ENCODE measurements around the gene ONECUT2. TPM values are rescaled to one million over a fixed set of nuclear protein-coding genes. Genes with fewer than 3 reads are reported as not detected.

Gene ONECUT2
- total RNA-seq, 6 donors from 2014 or later: 0.06 to 0.24 (median 0.10) TPM; not detected in 3

DNA sequence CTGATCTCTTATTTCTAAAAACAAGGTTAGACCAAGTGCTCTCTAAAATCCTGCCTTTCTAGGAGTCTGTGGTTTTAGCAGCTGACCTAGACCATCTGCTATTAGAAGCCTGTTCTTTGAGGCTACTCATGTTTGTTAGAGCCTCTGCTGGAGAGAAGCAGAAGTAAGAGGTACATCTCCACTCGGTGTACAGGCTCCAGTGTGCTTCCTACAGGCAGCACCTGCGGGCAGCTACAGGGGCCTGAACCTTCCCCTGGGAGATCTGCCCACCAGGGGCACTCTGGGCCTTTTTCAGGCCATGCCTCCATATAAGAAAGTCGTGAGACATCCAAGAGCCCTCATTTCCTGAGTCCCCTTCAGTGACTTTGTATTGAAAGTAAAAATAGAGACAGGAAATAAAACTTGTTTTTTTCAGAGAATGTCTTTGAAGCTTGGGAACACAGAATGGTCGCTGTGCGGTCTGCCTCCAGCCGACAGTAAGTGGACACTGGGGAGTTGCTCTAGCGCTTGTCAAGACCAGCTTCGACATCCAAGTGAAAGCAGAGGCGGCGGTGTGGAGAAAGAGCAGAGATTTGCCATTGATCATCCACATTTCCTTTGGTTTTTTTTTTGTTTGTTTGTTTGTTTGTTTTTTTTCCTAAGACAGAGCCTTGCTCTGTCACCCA is 31.7 kb downstream of the ONECUT2 start:
- TF ChIP-seq, protein P1, sequence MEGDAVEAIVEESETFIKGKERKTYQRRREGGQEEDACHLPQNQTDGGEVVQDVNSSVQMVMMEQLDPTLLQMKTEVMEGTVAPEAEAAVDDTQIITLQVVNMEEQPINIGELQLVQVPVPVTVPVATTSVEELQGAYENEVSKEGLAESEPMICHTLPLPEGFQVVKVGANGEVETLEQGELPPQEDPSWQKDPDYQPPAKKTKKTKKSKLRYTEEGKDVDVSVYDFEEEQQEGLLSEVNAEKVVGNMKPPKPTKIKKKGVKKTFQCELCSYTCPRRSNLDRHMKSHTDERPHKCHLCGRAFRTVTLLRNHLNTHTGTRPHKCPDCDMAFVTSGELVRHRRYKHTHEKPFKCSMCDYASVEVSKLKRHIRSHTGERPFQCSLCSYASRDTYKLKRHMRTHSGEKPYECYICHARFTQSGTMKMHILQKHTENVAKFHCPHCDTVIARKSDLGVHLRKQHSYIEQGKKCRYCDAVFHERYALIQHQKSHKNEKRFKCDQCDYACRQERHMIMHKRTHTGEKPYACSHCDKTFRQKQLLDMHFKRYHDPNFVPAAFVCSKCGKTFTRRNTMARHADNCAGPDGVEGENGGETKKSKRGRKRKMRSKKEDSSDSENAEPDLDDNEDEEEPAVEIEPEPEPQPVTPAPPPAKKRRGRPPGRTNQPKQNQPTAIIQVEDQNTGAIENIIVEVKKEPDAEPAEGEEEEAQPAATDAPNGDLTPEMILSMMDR (IDR thresholded peaks at IDR 0.05): no peak
- TF ChIP-seq POLR2AphosphoS5 (IDR thresholded peaks at IDR 0.05): no peak
- TF ChIP-seq POLR2A (IDR thresholded peaks at IDR 0.05): no peak
- no peak for TF ChIP-seq EP300 (IDR thresholded peaks at IDR 0.05)
- no peak for DNase-seq
- WGBS, 2 donors: 58 to 63% methylated on average over 9 to 10 of the region's 10 CpGs
- H3K36me3 ChIP-seq: no peaks in the 10 kb centered on the region
- H3K27me3 ChIP-seq: no peaks in the 10 kb centered on the region
- H3K4me3 ChIP-seq: no peak overlapping the region
- ATAC-seq (ENCODE audit: low FRiP score in 2 of 2): no peak
- H3K27ac ChIP-seq: no peak overlapping the region
- H3K4me1 ChIP-seq: peaks cover 4 to 14% (median 5%) of the 10 kb centered on the region in 4 donors
- no peaks in the 10 kb centered on the region for H3K9me3 ChIP-seq

DNA sequence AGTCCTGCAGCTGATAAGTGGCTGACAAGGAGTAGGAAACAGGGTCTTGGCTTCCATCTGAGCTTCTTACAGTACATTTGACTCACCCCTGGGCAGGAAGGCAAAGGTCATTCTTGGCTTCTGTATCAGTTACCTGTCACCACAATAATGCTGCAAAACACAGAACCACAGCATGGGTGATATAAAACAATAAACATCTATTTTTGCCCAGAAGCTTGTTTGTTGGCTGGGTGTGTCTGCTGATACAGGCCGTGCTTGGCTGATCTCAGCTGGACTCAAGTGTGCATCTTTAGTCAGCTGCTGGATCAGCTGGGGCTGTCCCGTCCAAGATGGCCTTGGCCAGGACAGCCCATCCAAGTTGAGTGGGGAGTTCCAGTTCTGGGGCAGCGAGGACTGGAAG is 34.7 kb downstream of the ONECUT2 start:
- no peak for DNase-seq
- 26 to 42% methylated on average over 3 of the region's 3 CpGs for WGBS, 2 donors

DNA sequence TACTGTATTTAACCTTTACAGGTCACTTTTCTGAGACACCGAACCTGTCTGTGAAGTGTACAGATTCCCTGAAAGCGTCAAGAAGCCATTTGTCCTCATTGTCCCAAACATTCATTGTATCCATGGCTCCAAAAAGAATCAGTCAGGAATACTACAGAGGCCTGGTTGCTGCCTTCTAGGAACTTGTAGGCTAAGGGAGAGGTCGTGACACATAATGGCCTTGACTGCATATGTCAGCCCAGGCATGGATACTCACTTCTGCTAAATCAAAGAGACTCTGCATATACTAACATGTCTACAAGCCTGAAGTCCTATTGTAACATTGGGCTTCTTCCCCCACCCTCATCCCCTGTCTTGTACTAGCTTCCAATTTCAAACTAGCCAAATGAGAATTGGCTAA is 40.2 kb downstream of the ONECUT2 start:
- TF ChIP-seq, protein P1 (IDR thresholded peaks at IDR 0.05): no peak
- TF ChIP-seq POLR2A (IDR thresholded peaks at IDR 0.05) (no peak), EP300 (IDR thresholded peaks at IDR 0.05) (no peak), POLR2AphosphoS5 (IDR thresholded peaks at IDR 0.05) (no peak)
- ATAC-seq (ENCODE audit: low FRiP score in 2 of 2) (no peak), DNase-seq (no peak)
- Histone ChIP-seq H3K27ac (no peak overlapping the region), H3K27me3 (no peaks in the 10 kb centered on the region), H3K36me3 (no peaks in the 10 kb centered on the region), H3K4me3 (no peak overlapping the region), H3K4me1 (no peaks in the 10 kb centered on the region), H3K9me3 (no peaks in the 10 kb centered on the region)
- 85 to 86% methylated on average over 3 of the region's 3 CpGs for WGBS, 2 donors

More for the DNA sequence above, 34.7 kb downstream of the ONECUT2 start:
- H3K9me3 ChIP-seq: no peaks in the 10 kb centered on the region
- no peak for ATAC-seq (ENCODE audit: low FRiP score in 2 of 2)
- no peaks in the 10 kb centered on the region for H3K36me3 ChIP-seq
- no peaks in the 10 kb centered on the region for H3K27me3 ChIP-seq
- H3K4me1 ChIP-seq: peaks cover 4 to 14% (median 5%) of the 10 kb centered on the region in 4 donors
- TF ChIP-seq, protein P1 (IDR thresholded peaks at IDR 0.05): no peak
- TF ChIP-seq POLR2A (IDR thresholded peaks at IDR 0.05) (no peak), POLR2AphosphoS5 (IDR thresholded peaks at IDR 0.05) (no peak), EP300 (IDR thresholded peaks at IDR 0.05) (no peak)
- no peak overlapping the region for H3K27ac ChIP-seq
- H3K4me3 ChIP-seq: no peak overlapping the region

DNA sequence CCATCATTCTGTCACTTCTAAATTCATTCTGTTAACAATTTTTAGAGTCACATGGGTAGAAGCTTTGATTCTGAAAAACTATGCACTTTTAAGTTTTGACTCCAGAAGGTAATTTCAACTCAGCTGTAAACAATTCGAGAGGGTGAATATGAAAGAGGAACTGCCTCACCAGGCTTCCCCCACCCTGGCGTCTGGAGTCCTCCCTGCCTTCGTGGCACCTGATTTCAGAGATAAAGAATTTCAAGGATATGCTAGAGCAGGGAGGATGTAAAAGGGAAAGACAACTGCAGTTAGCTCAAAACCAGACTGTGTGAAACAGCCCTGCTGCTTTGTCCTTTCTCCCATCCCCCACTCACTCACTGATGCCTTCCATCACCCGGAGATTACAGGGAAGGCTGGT is 40.7 kb downstream of the ONECUT2 start:
- DNase-seq (no peak), ATAC-seq (ENCODE audit: low FRiP score in 2 of 2) (no peak)
- H3K27me3 ChIP-seq: no peaks in the 10 kb centered on the region
- no peaks in the 10 kb centered on the region for H3K36me3 ChIP-seq
- H3K9me3 ChIP-seq: no peaks in the 10 kb centered on the region
- no peaks in the 10 kb centered on the region for H3K4me1 ChIP-seq
- H3K4me3 ChIP-seq: no peak overlapping the region
- 18 to 29% methylated on average over 4 of the region's 4 CpGs for WGBS, 2 donors
- no peak for TF ChIP-seq EP300 (IDR thresholded peaks at IDR 0.05)
- TF ChIP-seq, protein P1 (IDR thresholded peaks at IDR 0.05): no peak
- TF ChIP-seq POLR2AphosphoS5 (IDR thresholded peaks at IDR 0.05): no peak
- TF ChIP-seq POLR2A (IDR thresholded peaks at IDR 0.05): no peak
- no peak overlapping the region for H3K27ac ChIP-seq

DNA sequence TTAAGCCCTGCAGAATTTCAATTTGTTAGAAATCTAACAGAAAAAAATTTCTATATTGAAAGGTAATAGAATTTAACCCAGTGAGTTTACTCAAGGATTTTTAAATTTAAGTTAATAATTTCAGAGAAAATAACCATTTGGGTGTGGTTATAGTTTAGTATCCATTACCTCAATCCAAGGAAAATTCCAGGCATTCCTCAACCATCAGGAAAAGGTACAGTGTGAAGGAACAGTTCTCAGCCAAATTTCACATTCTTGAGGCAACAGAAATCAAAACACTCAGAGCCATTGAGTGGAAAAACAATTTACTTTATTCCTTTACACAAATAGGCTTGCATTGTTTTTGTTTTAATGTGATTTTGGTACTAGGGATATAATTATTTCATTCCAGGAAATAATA is 45.6 kb downstream of the ONECUT2 start:
- H3K27ac ChIP-seq: no peak overlapping the region
- ATAC-seq (ENCODE audit: low FRiP score in 2 of 2) (no peak), DNase-seq (no peak)
- no peaks in the 10 kb centered on the region for H3K27me3 ChIP-seq
- no peaks in the 10 kb centered on the region for H3K36me3 ChIP-seq
- no peak overlapping the region for H3K4me3 ChIP-seq
- TF ChIP-seq POLR2AphosphoS5 (IDR thresholded peaks at IDR 0.05): no peak
- no peak for TF ChIP-seq EP300 (IDR thresholded peaks at IDR 0.05)
- TF ChIP-seq POLR2A (IDR thresholded peaks at IDR 0.05): no peak
- TF ChIP-seq, protein P1 (IDR thresholded peaks at IDR 0.05): no peak
- no peaks in the 10 kb centered on the region for H3K4me1 ChIP-seq
- no peaks in the 10 kb centered on the region for H3K9me3 ChIP-seq
